HFFc6 (cell line): ENCODE data around the gene RAB44. TPM values are rescaled to one million over a fixed set of nuclear protein-coding genes. Genes with fewer than 3 reads are reported as not detected.

Source experiments
- DNase-seq: peaks from one replicate; pipeline ENCODE4 v3.0.0-alpha.2; 2018
- H3K27ac Mint-ChIP-seq: 2 replicates; pipeline ENCODE4 v1.8.0; 2020; ENCODE audit warnings: mild to moderate bottlenecking, mixed read lengths
- H3K27me3 Mint-ChIP-seq: 2 replicates; pipeline ENCODE4 v1.8.0; 2021; ENCODE audit warnings: mild to moderate bottlenecking, moderate library complexity, mixed read lengths; ENCODE audit not compliant: insufficient read depth
- H3K36me3 Mint-ChIP-seq: 2 replicates; pipeline ENCODE4 v1.8.0; 2021; ENCODE audit warnings: low read depth, mixed read lengths
- H3K4me1 Mint-ChIP-seq: 2 replicates; pipeline ENCODE4 v1.8.0; 2020; ENCODE audit warnings: low read depth, mixed read lengths
- H3K4me3 Mint-ChIP-seq: 2 replicates; pipeline ENCODE4 v1.8.0; 2020; ENCODE audit warnings: mild to moderate bottlenecking, moderate library complexity, mixed read lengths
- H3K9me3 Mint-ChIP-seq: 2 replicates; pipeline ENCODE4 v1.8.0; 2020; ENCODE audit warnings: mild to moderate bottlenecking, mixed read lengths
- total RNA-seq, 6 experiments: library from RNA; stranded (reverse); fragmentation: NEBNext Ultra II Directional; extraction: Animal tissue kit (Norgen Biotek cat#: 25700); gene quantifications; 2 replicates in 1 of 6; 3 replicates in 5 of 6; pipeline ENCODE4 v1.2.3, GENCODE V29; 2021
- TF ChIP-seq, protein P1 (sequence below): fragments of 200-600 bp; sonication (generic); IDR thresholded peaks from 2 replicates; pipeline ENCODE4 v1.5.0; 2021; ENCODE audit warnings: antibody characterized with exemption, mild to moderate bottlenecking

RAB44 gene
- total RNA-seq, 6 experiments from 2014 or later, result 0.26 to 0.45 TPM; not detected in 4

DNA sequence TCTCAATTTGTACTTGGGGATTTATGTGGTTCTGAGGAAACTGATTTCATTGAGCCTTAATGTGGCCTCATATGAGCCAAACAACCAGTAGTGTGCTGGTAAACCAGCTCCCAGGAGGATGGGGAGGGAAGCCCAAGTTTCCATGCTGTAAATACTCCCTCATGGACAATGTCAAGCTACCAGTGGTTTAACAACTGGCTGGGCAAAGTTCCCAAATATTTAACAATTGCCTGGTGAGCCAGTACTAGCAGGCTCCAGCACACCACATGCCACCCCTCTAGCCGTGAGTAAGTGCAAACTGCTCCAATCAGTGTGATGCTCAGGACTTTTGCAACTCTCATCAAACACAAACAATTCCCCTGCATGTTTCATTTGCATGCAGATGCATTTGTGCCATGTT lies 38.4 kb upstream of the RAB44 start:
- Mint-ChIP-seq H3K27me3 (peaks cover 8% of the 10 kb centered on the region), H3K36me3 (no peaks in the 10 kb centered on the region), H3K4me3 (no peak overlapping the region), H3K4me1 (peaks cover 30% of the 10 kb centered on the region), H3K27ac (no peak overlapping the region), H3K9me3 (no peaks in the 10 kb centered on the region)
- peak; percentile 68 for DNase-seq
- TF ChIP-seq, protein P1, sequence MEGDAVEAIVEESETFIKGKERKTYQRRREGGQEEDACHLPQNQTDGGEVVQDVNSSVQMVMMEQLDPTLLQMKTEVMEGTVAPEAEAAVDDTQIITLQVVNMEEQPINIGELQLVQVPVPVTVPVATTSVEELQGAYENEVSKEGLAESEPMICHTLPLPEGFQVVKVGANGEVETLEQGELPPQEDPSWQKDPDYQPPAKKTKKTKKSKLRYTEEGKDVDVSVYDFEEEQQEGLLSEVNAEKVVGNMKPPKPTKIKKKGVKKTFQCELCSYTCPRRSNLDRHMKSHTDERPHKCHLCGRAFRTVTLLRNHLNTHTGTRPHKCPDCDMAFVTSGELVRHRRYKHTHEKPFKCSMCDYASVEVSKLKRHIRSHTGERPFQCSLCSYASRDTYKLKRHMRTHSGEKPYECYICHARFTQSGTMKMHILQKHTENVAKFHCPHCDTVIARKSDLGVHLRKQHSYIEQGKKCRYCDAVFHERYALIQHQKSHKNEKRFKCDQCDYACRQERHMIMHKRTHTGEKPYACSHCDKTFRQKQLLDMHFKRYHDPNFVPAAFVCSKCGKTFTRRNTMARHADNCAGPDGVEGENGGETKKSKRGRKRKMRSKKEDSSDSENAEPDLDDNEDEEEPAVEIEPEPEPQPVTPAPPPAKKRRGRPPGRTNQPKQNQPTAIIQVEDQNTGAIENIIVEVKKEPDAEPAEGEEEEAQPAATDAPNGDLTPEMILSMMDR, result no peak

DNA sequence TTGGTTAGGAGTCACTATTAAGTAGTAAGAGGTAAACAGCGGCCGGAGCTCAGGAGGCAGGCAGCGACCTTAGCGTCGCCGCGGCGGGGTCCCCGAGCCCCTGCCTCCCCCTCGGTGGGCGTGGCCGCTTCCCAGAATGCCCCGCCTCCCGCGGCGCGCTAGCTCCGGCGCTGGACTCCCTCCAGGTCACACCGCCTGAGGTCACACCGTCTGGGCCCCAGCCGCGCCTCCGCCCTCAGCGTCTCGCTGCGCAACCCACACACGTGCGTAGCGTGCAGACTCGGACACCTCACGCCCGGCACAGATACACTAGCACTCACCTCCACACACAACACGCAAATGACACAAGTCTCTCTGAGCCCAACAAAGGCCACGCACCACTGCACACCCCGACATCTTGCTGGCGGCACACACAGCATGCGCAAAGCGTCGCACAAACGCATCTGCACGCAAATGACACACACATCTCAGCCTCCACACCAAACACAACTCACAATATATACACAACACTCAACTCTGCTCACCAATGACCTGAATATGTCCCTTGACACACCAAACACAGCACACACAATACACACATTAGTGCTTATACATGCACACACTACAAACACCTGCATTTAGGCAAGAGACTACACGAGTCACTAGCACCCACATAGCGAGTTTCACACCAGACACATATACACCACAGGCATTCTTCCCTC lies 36.7 kb upstream of the RAB44 start:
- H3K4me1 Mint-ChIP-seq, result peaks cover 31% of the 10 kb centered on the region
- DNase-seq, result no peak
- H3K27ac Mint-ChIP-seq, result no peak overlapping the region
- H3K4me3 Mint-ChIP-seq, result no peak overlapping the region
- H3K9me3 Mint-ChIP-seq, result no peaks in the 10 kb centered on the region
- peaks cover 7% of the 10 kb centered on the region for H3K27me3 Mint-ChIP-seq
- no peaks in the 10 kb centered on the region for H3K36me3 Mint-ChIP-seq
- TF ChIP-seq, protein P1, result no peak

DNA sequence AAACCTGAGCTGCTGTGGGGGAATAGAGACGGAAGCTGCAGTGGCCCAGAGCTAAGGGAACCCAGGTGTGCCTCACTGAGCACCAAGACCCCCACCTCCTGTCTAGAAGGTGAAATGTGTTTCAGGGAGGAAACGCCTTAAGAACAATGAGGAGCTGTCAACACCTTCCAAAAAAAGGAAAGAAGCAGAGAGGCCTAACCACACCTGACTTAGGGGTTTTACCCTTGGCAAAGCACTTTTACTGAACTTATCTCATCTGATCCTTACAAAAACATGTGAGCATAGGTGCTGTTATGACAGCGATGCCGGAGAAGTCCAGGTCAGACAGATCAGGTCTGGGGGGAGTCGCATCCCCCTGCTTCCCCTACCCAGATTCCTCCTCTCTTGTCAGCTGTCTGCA lies 35.2 kb upstream of the RAB44 start:
- Mint-ChIP-seq H3K27me3 (peaks cover 3% of the 10 kb centered on the region; the same call in 1 of the 2 replicates), H3K36me3 (no peaks in the 10 kb centered on the region), H3K4me3 (no peak overlapping the region), H3K4me1 (peaks cover 42% of the 10 kb centered on the region), H3K27ac (no peak overlapping the region), H3K9me3 (no peaks in the 10 kb centered on the region)
- no peak for DNase-seq
- TF ChIP-seq, protein P1, result no peak

DNA sequence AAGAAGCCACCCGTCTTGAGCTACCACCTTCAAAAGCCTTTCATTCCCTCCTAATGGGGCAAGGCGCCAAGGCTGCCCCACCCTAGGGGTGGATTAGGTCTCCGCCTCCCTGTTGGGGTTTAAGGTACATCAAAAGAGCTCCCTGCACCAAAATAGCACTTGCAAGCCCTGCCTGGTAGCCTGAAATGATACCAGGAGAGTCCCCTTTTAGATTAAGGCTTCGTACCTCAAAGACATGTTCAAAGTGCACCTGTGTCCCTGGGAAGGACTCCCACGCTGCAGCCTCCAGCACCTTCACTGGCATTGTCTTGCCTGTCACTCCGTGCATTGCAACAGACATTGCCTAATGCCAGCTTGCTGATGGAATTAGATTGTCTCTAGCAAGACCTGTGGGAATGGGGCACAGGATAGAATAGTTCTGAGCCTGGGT lies 34.8 kb upstream of the RAB44 start:
- TF ChIP-seq, protein P1, result no peak
- Mint-ChIP-seq H3K27ac (no peak overlapping the region), H3K4me3 (no peak overlapping the region), H3K27me3 (peaks cover 3% of the 10 kb centered on the region; the same call in 1 of the 2 replicates), H3K4me1 (peaks cover 42% of the 10 kb centered on the region), H3K9me3 (no peaks in the 10 kb centered on the region), H3K36me3 (no peaks in the 10 kb centered on the region)
- DNase-seq, result no peak

DNA sequence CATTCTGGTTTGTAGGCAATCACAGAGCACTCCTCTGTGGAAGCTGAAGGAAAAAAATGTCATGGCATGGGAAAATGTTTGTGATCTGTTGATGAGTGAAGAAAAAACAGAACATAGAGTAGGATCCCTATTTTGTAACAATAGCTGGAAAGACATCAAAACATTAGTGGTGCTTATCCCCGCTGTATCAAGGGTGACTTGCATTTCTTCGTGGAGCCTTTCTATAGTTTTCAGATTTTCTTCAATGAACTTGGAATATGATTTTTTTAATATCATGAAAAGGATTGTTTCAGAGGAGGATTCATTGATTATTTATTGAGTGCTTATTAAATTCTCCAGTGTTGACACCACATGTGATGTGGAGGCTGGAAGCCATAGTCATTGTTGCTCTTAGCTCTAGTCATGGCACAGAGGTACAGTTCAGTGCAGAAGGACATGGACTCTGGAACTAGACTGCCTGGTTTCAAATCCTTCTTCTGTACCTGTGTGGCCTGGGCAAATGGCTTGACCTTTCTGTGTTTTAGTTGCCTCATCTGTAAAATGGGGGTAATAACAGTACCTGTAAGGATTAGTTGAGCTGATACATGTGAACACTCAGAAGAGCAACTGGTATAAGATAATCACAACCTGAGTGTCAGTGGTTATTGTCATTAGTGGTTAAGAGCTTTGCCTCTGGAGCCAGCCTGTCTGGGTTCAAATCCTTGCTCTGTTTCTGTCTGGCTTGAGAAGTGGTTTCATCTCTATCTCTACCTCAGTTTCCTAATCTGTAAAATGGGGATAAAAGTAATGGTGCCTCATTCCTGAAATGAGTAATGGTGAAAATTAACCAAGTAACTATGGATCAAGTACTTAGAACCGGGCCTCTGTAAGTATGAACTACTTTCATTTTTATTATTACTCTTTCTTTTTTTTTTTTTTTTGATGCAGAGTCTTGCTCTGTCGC lies 33.9 kb upstream of the RAB44 start:
- no peak for DNase-seq
- Mint-ChIP-seq H3K36me3 (no peaks in the 10 kb centered on the region), H3K27ac (no peak overlapping the region), H3K9me3 (no peaks in the 10 kb centered on the region), H3K4me1 (peaks cover 39% of the 10 kb centered on the region), H3K27me3 (peaks cover 3% of the 10 kb centered on the region; the same call in 1 of the 2 replicates), H3K4me3 (no peak overlapping the region)
- TF ChIP-seq, protein P1, result no peak
